OCI-M2 (cell line): Measurements from ENCODE around the gene MED15.

Experiments used
- DNase-seq: peaks from one replicate; lab custom pipeline; 2025; ENCODE audit not compliant: unreplicated experiment; lab: John Stamatoyannopoulos, UW

MED15 gene

DNA sequence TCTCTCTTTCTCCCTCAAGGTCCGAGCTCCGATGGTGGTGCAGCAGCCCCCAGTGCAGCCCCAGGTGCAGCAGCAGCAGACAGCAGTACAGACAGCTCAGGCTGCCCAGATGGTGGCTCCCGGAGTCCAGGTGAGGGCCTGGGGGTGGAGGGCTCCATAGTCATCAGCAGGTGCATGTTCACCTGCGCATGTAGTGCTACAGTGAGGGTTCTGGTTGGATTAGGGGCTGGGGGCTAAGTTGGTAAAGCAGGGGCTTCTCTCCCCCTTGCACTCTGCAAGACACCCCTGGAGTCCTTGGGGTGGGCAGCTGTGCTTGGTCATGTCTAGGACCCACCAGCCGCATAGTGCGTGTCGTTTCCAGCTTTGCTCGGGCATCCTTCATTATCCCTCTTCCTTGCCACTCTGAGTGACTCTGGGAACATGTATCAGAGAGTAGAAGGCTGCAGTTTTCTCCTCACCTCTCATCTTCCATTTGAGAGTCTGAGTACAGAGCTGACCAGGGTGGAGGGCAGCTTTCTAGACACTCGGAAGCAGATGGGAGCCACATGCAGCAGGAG is 61.2 kb downstream of the MED15 start:
- no peak for DNase-seq

GRCh38 chr22:20569059-20570058 is 61.9 kb downstream of the MED15 start:
- no peak for DNase-seq

GRCh38 chr22:20571078-20571503 is 63.7 kb downstream of the MED15 start:
- no peak for DNase-seq

DNA sequence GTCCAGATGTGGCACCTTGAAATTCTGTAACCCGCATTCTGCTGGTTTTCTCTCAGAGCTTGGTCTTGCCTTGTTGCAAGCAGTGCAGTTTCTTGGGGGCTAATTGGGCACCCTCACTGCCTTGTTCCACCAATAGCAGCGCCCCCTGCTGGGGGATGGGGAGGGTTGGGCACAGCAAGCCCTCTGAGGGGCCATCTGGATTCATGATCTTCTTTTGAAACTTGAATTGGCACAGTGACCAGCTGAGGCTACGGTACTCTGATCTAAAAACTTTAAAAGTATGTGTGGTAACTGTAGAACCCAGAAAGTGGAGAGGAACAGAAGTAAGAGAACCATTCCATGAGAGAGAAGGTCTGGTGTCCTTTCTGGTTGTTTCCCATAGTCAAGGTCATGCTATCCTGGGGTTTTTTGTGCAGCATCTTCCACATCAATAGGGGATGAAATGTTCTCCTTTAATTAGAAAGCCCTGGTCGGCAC is 64.2 kb downstream of the MED15 start:
- no peak for DNase-seq

- DNase-seq = no peak
Observed at GRCh38 chr22:20572132-20572802, 64.9 kb downstream of the MED15 start.

GRCh38 chr22:20573176-20573832 is 65.9 kb downstream of the MED15 start:
- DNase-seq = no peak

DNA sequence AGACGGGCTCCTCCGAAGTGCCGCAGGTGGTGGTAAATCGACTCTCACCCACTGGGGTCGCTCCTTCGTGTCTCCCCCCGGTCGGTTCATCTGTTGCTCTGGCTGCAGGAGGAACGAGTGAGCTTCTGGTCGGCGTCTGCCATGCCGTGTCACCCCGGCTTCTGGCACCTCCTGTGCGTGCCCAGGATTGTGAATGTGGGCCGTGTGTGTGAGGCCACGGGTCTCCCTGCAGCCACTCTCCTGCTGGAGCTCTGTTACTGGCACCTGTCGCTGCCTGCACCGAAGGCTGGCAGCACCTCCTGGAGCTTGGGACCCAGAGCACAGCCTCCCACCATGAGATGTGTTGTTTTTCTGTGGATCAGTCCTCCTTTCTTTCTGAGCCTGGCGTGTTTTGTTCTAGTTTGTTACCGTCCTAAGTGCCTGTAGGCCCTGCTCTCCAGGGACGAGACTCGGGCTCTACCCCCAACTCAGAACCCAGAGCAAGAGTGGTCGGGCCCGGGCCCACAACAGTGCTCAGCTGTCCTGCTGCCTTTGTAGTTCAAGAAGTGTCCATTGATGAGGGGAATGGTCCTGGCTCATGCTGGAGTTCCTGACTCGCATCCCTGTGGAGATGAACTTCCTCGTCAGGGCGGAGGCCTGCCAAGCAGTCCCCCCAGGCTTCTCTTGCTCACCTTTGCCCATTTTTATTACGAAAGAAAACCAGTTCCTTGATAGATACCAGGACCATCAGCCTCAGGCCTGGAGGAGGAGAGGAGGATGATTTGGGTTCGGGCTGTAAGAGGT is 66.6 kb downstream of the MED15 start:
- DNase-seq = no peak

DNA sequence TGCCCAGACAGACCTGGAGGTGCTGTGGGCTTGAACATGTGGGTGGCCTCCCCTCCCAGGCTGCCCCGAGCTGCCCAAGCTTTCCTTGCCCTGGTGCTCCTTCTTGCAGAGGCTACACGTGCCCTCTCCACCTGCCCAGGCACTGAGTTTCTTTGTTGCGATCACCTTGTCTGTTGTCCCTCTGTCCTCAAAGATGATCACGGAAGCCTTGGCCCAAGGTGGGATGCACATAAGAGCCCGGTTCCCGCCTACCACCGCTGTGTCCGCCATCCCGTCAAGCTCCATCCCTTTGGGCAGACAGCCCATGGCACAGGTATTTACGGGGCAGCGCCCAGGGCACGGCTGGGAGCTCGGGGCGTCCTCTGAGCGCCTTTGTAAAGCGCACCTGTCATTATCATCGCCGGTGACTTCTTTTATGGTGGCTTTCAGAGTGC is 67.5 kb downstream of the MED15 start:
- no peak for DNase-seq

- DNase-seq = no peak
Observed at GRCh38 chr22:20575724-20576444, 68.5 kb downstream of the MED15 start.

- DNase-seq = no peak
Observed at GRCh38 chr22:20576445-20576816, 69.0 kb downstream of the MED15 start.

DNA sequence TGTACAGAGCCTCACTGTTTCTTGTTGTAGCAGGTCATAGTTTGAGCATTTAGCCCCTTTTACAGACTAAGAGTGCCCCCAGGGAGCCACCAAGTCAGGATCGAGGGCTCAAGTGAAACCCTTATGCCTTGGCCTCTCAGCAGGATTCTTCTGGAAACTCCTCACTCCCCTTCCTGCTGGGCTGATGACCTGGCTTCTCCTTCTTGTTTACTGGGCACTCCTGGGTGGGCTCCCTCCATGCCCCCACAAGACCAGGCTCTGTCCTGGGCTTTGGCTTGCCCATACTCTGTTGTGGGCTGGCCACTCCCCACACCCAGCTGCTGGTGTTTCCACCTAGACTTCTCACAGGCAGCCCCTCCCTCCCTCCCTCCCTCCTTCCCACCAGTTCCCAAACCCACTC is 69.6 kb downstream of the MED15 start:
- DNase-seq = no peak

- no peak for DNase-seq
Observed at GRCh38 chr22:20577549-20577975, 70.2 kb downstream of the MED15 start.

DNA sequence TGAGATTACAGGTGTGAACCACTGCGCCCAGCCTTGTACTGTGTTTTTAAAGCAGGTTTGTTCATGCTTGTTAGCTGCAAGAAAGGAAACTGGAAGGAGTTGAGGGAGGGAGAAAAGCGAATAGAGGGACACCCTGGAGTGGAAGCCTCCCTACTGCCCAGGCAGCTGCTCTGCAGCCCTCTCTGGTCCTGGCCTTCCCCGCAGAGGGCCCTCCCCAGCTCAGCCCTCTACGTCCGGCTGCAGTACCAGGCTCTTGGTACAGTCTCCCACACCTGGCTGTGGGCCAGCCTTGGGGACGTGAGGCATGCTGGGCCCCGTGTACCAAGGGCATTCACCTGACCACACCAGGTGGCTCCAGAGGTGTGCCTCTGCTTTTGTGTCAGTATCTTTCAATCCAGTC is 70.8 kb downstream of the MED15 start:
- no peak for DNase-seq

- no peak for DNase-seq
Observed at GRCh38 chr22:20578707-20579106, 71.3 kb downstream of the MED15 start.

DNA sequence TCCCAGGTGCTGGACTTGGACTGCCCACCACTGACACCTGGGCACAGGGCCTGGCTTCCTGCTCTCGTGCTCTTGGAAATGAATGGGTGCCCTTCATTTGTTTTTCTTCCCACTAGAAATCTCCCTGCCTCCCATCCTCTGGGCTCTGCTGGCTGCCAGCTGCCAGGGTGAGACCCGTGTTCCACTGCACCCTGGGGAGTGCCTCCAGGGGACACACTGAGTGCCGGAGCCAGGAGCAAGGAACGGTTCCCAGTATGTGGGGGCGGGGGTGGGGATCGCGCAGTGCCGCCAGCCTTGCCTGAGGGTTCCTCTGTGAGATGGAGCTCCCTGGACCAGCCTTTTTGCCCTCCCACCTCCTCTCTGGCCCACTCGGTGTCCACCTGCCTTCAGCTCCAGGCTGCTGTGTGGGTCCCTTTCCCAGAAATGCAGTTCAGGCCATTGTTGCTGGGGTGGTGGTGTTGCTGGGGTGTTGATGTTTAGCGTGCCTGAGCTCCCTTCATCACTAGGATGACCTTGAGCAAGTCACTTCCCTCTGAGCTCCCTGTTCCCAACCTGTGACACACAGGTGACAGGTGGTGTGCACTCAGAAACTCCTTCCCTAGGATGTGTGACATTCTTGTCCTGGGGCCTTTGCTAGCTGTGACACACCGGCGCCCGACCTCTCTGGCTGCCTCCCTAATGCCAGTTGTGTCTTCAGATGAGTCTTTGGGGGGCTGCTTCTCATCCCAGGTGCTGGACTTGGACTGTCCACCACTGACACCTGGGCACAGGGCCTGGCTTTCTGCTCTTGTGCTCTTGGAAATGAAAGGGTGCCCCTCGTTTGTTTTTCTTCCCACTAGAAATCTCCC is 72.1 kb downstream of the MED15 start:
- DNase-seq = no peak

DNA sequence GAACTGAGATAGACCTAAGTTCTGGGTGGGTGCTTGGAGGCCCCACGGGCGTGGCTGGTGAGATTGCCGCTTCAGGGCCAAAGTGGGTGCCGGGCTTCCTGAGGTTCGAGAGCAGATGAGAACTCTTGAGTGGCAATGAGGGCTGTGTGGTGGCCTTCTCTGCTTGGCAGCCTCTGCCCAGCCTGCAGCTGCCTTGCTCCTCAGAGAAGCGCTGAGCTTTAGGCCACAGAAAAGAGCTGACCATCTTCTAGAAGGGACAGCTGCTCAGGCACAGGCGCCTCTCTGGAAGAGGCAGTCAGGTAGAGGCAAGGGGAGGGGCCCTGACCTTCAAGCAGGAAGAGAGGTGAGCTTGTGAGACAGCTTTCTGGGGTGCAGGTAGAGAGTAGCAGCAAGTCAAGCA is 72.8 kb downstream of the MED15 start:
- no peak for DNase-seq

DNA sequence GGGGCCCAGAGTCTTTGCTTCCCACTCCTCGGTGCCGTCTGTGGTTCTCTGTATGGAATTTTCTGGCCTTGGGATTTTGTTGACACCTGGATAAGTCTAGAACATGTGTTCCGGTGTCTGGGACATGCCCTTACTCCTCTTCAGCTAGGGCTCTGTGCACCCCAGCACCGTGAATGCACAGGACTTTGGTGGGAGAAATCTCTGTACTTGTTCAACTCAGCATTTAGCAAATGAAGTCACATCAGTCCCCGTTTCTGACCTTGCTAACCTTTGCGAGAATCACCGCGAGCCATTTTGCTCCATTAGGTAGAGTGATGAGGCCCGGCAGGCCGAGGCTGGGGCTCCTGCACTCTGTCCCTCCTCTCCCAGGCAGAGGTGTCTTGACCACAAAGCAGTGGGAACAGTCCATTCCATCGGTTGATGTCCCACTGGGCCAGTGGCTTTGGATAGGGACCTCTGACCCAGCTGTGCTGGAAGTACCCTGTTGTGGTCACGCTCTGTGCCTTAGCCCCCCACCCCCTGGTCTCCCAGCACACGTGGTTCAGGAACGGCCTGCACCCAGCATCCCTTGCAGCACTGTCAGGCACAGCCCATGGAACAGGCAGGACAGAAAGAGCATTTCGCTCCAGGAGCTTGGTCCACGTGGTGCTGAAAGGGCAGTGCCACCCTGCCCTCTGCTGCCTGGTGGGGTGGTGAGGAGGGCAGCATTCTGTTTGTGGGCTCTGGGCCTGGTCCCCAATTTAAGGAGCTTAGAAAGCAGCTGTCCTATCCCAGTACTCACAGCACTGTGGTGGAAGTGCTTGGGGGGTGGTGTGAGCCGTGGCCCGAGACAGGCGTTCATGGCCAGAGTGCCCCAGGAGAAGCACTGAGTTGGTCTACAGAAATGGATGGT is 73.4 kb downstream of the MED15 start:
- no peak for DNase-seq
